Motor neuron (in vitro differentiated cells): Measurements from ENCODE around the gene DDR1. TPM values are rescaled to one million over a fixed set of nuclear protein-coding genes. Genes with fewer than 3 reads are reported as not detected.

Source experiments
- ATAC-seq, 8 experiments: fragments of 200-7000 bp; cut with Tn5 transposase; replicated peaks in 6 of 8; 2 replicates each; pipeline ENCODE4 v1.8.0; 2021; ENCODE audit warnings: mild to moderate bottlenecking in 8 of 8, moderate library complexity in 8 of 8
- H3K27ac ChIP-seq, 2 donors: fragments of 250-450 bp; sonication (Bioruptor Pico); 2 replicates each; pipeline ENCODE4 v1.9.0; 2021; ENCODE audit warnings: antibody characterized with exemption in 2 of 2, mild to moderate bottlenecking in 2 of 2, moderate library complexity in 1 of 2
- H3K4me1 ChIP-seq, 2 donors: fragments of 250-450 bp; sonication (Bioruptor Pico); replicated peaks in 1 of 2; 2 replicates each; pipeline ENCODE4 v1.6.1; 2021; ENCODE audit warnings: antibody characterized with exemption in 2 of 2, mild to moderate bottlenecking in 2 of 2, moderate library complexity in 1 of 2
- H3K4me3 ChIP-seq, 5 donors: fragments of 250-450 bp; sonication (Bioruptor Pico); 2 replicates each; pipeline ENCODE4 v1.9.0; 2021; ENCODE audit warnings: antibody characterized with exemption in 5 of 5, mild to moderate bottlenecking in 5 of 5, moderate library complexity in 4 of 5
- WGBS, 10 experiments: fragments of 450-650 bp; shearing (Covaris generic); methylation state at CpG; one replicate each; pipeline ENCODE4 v1.0.0; 2022; 5-methylcytosine and 5-hydroxymethylcytosine counted together
- in situ Hi-C, 9 experiments: fragments of 400-800 bp; cut with MboI; loops; one replicate each; pipeline ENCODE4 v1.15.0; 2021; ENCODE audit warnings: low sequenced_read_pairs in 9 of 9, low pct_unique_long_range_greater_than_20kb in 2 of 9; ENCODE audit not compliant: unreplicated experiment in 9 of 9
- total RNA-seq, 8 experiments: library from RNA; unstranded; fragments of 300-600 nt; gene quantifications; 2 replicates each; pipeline versions ENCODE4 v1.2.3 to v1.2.4, GENCODE V29; 2022

The DDR1 gene
- total RNA-seq, 8 experiments from 2014 or later, result 24.1 to 369 (median 138) TPM

- Histone ChIP-seq H3K4me3 (peak overlapping the region; percentile 54 to 87 (median 65)), H3K27ac (peak overlapping the region; percentile 92 to 98), H3K4me1 (peaks cover 10 to 16% of the 10 kb centered on the region in 2 donors)
- in situ Hi-C loops, result no loop called here
- peak; percentile 44 to 67 (median 58) for ATAC-seq
- WGBS, 10 experiments, result 0 to 3% (median 0%) methylated on average over 1 to 9 of the region's 18 CpGs; no CpG with 5 or more reads in 6 of the 10 experiments
Observed at GRCh38 chr6:30885999-30886896, 1.9 kb downstream of the DDR1 start.

GRCh38 chr6:30886897-30887255 is 2.6 kb downstream of the DDR1 start:
- in situ Hi-C loops, result no loop called here
- Histone ChIP-seq H3K27ac (peak overlapping the region; percentile 92 to 98), H3K4me1 (peaks cover 10 to 16% of the 10 kb centered on the region in 2 donors), H3K4me3 (peak overlapping the region; percentile 54 to 87 (median 65))
- ATAC-seq, result no peak

DNA sequence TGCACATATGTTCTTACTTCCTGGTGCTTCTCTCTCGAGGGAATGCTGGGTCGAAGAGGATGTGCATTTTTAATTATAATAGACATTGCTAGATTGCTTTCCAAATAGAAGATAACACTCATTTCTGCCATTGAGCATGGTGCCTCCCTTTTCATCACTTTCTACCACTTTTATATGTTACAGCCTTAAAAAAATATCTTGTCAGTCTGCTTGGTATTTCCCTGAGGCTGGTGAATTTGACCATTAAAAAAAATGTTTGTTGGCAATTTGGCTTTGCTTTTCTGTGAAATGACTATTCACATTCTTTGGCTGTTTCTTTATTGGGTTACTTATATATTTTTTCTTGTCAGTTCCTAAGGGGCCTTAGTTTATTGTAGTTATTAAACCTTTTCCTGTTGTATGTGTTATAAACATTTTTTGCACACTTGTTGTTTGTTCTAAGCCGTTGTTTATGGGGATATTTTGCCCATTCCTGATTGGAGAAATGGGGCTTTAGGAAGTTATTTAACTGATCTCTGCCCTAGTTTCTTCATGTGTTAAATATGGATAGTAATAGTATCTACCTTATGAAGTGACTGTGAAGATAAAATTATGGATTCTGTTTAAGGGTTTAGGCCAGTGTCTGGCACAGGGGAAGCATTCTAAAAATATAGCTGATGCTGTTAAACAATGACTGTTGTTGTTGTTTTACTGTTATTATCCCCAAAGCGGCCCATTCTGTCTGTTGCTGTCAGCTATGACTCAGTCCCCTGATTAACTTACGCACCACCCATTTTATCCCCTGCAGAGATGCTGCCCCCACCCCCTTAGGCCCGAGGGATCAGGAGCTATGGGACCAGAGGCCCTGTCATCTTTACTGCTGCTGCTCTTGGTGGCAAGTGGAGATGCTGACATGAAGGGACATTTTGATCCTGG is 3.8 kb downstream of the DDR1 start:
- no peak overlapping the region for H3K4me3 ChIP-seq
- 5 to 100% (median 67%) methylated on average over 1 to 6 of the region's 6 CpGs; no CpG with 5 or more reads in 1 of the 10 experiments for WGBS, 10 experiments
- peaks cover 10 to 11% of the 10 kb centered on the region in 2 donors for H3K4me1 ChIP-seq
- ATAC-seq, result peak in 2 of 8 experiments; percentile 4 to 12
- no peak overlapping the region for H3K27ac ChIP-seq
- in situ Hi-C loops, result no loop called here

DNA sequence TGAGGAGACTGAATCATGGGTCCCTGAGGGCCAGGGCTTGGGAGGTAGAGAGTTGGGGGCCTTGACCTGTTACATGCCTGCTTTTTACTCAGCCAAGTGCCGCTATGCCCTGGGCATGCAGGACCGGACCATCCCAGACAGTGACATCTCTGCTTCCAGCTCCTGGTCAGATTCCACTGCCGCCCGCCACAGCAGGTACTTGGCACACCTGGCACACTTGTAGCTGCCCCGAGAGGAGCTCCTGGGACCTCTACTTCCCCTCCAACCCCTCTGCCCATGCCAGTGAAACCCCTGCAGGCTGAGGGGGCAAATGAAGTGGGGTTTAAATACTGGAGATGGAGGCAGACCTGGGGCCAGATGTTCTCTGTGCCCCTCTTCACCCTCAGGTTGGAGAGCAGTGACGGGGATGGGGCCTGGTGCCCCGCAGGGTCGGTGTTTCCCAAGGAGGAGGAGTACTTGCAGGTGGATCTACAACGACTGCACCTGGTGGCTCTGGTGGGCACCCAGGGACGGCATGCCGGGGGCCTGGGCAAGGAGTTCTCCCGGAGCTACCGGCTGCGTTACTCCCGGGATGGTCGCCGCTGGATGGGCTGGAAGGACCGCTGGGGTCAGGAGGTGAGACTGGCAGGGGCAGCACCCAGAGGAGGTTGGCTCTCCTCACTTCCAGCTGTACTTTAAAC is 4.6 kb downstream of the DDR1 start:
- H3K4me3 ChIP-seq, result no peak overlapping the region
- WGBS, 10 experiments, result 98 to 100% (median 100%) methylated on average over 1 to 8 of the region's 18 CpGs; no CpG with 5 or more reads in 4 of the 10 experiments
- in situ Hi-C loops, result no loop called here
- no peak for ATAC-seq
- H3K4me1 ChIP-seq, result peaks cover 10 to 11% of the 10 kb centered on the region in 2 donors
- no peak overlapping the region for H3K27ac ChIP-seq

GRCh38 chr6:30889496-30889885 is 5.2 kb downstream of the DDR1 start:
- Histone ChIP-seq H3K27ac (no peak overlapping the region), H3K4me3 (no peak overlapping the region), H3K4me1 (peaks cover 10 to 11% of the 10 kb centered on the region in 2 donors)
- 75 to 100% (median 90%) methylated on average over 1 to 4 of the region's 4 CpGs; no CpG with 5 or more reads in 3 of the 10 experiments for WGBS, 10 experiments
- no peak for ATAC-seq
- in situ Hi-C loops, result no loop called here

DNA sequence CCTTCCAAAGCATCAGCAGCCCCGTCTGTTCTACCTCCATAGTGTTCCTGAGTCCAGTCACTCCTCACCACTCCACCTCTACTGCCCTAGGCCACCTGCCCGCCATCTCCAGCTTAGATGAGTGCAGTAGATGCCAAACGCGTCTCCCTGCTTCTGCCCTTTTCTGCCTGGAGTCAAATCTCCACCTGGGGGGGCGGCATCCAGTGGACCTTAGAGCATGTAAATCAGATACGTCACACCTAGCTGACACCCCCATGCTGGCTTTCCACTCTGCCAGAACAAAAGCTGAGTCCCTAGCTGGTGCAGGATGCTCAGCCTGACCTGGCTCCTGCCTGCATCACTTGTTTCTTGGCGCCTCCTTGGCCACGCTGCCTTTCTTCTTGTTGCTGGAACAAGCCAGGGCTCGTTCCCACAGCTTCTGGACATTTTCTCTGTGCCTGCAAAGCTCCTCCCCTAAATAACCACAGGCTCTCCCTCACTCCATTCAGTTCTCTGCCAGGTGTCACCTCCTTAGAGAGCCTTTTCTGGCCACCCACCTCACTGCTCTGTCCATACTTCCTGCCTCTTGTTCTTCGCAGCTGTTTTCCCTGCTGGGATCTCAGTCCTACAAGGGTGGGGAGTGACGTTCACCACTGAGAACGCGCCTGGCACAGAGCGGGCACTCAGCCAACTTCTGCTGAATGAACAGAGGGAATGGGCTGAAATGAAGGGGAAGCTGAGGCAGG is 5.8 kb downstream of the DDR1 start:
- 80 to 100% (median 92%) methylated on average over 1 to 11 of the region's 14 CpGs; no CpG with 5 or more reads in 3 of the 10 experiments for WGBS, 10 experiments
- H3K27ac ChIP-seq, result no peak overlapping the region
- no peak overlapping the region for H3K4me3 ChIP-seq
- ATAC-seq, result no peak
- in situ Hi-C loops, result no loop called here
- H3K4me1 ChIP-seq, result peaks cover 10 to 11% of the 10 kb centered on the region in 2 donors

DNA sequence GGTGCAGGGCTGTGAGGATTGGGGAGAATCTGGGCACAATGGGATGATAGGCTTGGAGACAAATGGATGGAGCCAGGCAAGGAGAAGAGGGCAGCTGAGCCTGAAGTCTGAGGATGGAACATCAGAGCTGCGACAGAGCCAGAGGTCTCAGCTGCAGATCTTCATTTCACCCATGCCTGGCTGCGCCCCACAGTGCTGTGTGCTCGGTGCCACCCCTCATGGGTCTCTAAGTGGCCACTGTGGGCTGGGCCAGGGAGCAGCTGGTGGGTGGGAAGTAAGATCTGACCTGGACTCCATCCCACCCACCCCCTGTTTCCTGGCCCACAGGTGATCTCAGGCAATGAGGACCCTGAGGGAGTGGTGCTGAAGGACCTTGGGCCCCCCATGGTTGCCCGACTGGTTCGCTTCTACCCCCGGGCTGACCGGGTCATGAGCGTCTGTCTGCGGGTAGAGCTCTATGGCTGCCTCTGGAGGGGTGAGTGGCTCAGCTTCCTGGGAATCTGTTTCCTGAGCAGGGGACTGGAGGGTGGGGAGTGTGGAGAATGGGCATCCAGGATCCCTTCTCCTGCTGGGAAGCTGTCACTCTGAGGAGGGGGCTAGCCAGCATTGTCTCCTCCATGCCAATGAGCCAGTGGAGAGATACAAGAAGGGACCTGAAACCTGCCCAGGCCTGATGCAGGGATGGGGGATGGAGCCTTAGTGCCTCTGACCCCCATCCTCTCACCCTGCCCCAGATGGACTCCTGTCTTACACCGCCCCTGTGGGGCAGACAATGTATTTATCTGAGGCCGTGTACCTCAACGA is 6.5 kb downstream of the DDR1 start:
- in situ Hi-C loops, result no loop called here
- Histone ChIP-seq H3K4me3 (no peak overlapping the region), H3K4me1 (peaks cover 6 to 10% of the 10 kb centered on the region in 2 donors), H3K27ac (no peak overlapping the region)
- WGBS, 10 experiments, result 40 to 100% (median 76%) methylated on average over 1 to 6 of the region's 12 CpGs; no CpG with 5 or more reads in 5 of the 10 experiments
- no peak for ATAC-seq

GRCh38 chr6:30891450-30891723 is 7.1 kb downstream of the DDR1 start:
- Histone ChIP-seq H3K4me3 (no peak overlapping the region), H3K4me1 (peaks cover 6 to 10% of the 10 kb centered on the region in 2 donors), H3K27ac (no peak overlapping the region)
- in situ Hi-C loops, result no loop called here
- no peak for ATAC-seq
- whole genome bisulfite sequencing, 10 experiments, result 100% methylated on average over 1 of the region's 4 CpGs; no CpG with 5 or more reads in 9 of the 10 experiments

DNA sequence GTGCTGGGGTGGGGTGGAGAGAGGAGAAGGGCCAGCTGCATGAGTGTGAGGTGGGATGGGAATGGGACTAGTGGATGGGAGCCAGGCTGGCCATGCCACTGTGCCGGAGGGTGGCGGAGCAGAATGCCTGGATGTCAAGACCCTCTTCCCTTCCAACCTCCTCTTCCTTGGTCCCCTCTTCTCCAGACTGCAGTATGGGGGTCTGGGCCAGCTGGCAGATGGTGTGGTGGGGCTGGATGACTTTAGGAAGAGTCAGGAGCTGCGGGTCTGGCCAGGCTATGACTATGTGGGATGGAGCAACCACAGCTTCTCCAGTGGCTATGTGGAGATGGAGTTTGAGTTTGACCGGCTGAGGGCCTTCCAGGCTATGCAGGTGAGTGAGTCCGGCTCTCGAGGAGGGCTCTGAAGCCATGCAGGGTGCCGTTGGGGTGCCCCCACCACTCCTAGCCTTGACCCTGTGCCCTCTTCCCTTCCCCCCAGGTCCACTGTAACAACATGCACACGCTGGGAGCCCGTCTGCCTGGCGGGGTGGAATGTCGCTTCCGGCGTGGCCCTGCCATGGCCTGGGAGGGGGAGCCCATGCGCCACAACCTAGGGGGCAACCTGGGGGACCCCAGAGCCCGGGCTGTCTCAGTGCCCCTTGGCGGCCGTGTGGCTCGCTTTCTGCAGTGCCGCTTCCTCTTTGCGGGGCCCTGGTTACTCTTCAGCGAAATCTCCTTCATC is 7.7 kb downstream of the DDR1 start:
- peaks cover under 1 to 4% of the 10 kb centered on the region in 2 donors for H3K4me1 ChIP-seq
- WGBS, 10 experiments, result 100% methylated on average over 1 to 3 of the region's 21 CpGs; no CpG with 5 or more reads in 4 of the 10 experiments
- H3K27ac ChIP-seq, result no peak overlapping the region
- in situ Hi-C loops, result no loop called here
- no peak overlapping the region for H3K4me3 ChIP-seq
- no peak for ATAC-seq

GRCh38 chr6:30893001-30893591 is 8.8 kb downstream of the DDR1 start:
- 93 to 100% methylated on average over 1 to 3 of the region's 16 CpGs; no CpG with 5 or more reads in 8 of the 10 experiments for WGBS, 10 experiments
- H3K27ac ChIP-seq, result no peak overlapping the region
- H3K4me3 ChIP-seq, result no peak overlapping the region
- no peaks in the 10 kb centered on the region for H3K4me1 ChIP-seq
- in situ Hi-C loops, result no loop called here
- ATAC-seq, result no peak

GRCh38 chr6:30893666-30894065 is 9.3 kb downstream of the DDR1 start:
- ATAC-seq, result no peak
- WGBS, 10 experiments, result 80 to 100% (median 95%) methylated on average over 1 to 6 of the region's 8 CpGs; no CpG with 5 or more reads in 2 of the 10 experiments
- in situ Hi-C loops, result no loop called here
- no peaks in the 10 kb centered on the region for H3K4me1 ChIP-seq
- no peak overlapping the region for H3K27ac ChIP-seq
- no peak overlapping the region for H3K4me3 ChIP-seq
